ENCODE measurements around the gene KATNB1.

DNA sequence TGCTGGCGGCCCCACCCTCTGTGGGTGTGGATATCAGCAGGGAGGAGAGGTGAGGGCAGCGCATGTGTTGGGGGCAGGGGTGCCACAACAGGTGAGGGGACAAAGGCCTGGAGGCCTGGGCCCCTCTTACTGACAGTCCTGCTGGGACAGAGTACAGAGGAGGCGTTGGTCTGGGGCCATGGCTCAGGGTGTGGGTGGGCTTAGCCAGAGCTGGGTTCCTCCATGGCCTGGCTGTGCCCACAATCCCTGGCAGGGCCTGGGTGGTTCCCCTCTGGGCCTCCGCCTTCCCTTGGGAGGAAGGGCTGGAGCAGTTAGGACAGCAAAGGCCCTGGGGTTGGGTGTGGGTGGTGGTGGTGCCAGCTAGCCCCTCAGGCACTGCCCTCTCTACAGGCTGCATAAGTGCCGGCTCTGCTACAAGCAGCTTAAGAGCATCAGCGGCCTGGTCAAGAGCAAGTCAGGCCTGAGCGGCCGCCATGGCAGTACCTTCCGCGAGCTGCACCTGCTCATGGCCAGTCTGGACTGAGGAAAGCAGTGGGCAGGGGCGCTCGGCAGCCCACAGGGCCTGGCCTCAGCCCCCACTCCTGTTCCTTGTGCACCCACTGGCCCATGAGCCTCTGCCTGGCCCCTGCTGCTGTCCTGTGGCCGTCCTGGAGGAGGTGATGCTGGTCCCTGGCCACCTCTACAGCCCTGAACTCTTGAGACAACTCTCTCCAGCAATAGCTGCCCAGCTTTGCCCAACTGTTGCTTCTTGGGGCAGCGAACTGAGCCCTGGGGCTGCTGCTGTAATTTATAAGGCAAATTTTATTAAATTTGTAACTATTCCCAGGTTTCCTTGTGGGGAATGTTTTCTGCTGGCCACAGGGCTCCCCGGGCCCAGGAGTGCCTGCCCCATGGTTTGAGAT, 21.1 kb downstream of the KATNB1 start:
- TF ChIP-seq, protein P1, sequence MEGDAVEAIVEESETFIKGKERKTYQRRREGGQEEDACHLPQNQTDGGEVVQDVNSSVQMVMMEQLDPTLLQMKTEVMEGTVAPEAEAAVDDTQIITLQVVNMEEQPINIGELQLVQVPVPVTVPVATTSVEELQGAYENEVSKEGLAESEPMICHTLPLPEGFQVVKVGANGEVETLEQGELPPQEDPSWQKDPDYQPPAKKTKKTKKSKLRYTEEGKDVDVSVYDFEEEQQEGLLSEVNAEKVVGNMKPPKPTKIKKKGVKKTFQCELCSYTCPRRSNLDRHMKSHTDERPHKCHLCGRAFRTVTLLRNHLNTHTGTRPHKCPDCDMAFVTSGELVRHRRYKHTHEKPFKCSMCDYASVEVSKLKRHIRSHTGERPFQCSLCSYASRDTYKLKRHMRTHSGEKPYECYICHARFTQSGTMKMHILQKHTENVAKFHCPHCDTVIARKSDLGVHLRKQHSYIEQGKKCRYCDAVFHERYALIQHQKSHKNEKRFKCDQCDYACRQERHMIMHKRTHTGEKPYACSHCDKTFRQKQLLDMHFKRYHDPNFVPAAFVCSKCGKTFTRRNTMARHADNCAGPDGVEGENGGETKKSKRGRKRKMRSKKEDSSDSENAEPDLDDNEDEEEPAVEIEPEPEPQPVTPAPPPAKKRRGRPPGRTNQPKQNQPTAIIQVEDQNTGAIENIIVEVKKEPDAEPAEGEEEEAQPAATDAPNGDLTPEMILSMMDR (conservative IDR thresholded peaks at IDR 0.05), result 0 out of 2 replicates have a peak, but pooled peaks have one; percentile 34
- TF ChIP-seq ZFX (IDR thresholded peaks at IDR 0.05), result no peak
